ENCODE results near the gene NCEH1.
"Not testable (repeated sequence)": the region's sequence is repeated elsewhere in the genome, so short reads cannot be mapped to it uniquely, and the experiment has no call there.

NCEH1 gene

GRCh38 chr3:172705170-172705569 lies 5.7 kb downstream of the NCEH1 start:
- DNase-seq: no peak

DNA sequence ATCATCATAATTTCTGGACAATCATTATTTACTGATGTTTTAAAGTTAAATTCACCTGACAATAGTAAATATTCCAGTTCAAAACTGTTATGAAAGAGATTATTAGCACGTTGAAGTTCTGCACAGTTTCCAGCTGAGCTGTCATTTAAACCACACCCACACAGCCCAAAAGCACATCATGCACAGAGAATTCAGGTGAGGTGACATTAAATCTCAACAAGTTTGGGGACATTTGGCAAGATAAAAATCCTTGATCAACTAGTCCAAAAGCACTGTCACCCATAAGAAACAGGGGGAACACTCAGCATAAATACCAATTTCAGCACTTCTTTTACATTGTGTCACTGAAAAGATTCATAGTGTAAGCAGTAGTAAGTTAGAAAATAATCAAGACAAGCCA lies 6.9 kb downstream of the NCEH1 start:
- no peak for DNase-seq

- not testable (repeated sequence) for DNase-seq
These were observed 8.1 kb downstream of the NCEH1 start for GRCh38 chr3:172702731-172703130.

- no peak for DNase-seq
These were observed 8.6 kb downstream of the NCEH1 start for GRCh38 chr3:172702256-172702655.

DNA sequence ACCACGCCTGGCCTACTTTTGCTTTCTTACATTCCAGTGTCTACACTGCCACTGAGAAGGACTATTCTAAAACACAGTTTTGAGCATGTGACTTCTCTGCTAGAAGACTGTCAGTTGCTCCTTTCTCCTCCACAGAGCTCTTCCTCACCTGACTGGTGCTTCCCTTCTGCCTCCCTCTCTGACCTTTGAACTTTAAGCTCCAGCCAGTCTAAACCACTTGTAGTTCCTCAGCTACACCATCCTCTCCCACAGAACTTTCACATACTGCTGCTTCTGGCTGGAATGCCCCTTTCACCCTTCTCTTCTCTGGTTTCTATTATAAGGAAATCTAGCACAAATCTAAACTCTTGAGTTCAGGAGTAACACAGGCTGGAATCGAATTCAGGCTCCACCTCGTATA lies 9.1 kb downstream of the NCEH1 start:
- no peak for DNase-seq

DNA sequence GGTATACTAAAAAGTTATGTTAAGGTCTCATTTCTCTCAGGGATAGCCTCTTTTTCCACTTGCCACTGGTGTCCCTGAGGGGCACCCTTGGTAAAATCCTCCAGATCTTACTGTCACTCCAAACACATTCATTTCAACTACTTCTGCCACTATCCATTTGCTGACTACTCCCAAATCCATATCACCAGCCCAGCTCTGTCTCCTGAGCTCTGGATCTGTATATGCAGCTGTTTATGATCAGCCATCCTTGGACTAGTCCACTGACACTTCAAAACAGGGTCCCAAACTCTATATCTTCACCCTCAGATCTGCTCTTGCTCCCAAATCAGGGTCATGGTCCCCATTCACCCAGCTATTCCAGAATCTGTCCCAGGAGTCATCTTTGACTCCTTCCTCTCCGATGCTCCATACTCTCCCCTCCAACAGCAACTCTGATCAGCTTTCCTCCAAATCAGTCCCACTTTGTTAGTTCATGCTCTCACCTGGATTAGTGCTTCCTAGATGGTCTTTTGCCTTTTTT lies 9.9 kb downstream of the NCEH1 start:
- no peak for DNase-seq

DNA sequence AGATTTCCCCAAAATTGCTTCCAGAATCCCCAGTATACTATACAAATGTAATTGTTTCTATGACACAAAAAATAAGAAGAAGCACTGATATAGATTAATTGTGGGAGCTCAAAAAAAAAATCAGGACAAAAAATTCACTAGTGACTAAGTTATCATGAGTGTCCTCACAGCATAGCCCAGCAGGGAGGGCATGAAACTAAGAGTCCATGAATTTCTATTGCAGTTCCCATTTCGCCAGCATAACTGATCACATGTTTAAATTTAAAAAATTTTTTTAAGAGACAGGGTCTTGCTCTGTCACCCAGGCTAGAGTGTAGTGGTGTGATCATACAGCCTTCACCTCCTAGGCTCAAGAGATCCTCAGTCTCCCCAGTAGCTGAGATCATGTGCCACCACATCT lies 10.6 kb downstream of the NCEH1 start:
- DNase-seq: no peak

- DNase-seq: no peak
These were observed 11.8 kb downstream of the NCEH1 start for GRCh38 chr3:172699031-172699430.

- DNase-seq: no peak
These were observed 12.2 kb downstream of the NCEH1 start for GRCh38 chr3:172698631-172699030.

DNA sequence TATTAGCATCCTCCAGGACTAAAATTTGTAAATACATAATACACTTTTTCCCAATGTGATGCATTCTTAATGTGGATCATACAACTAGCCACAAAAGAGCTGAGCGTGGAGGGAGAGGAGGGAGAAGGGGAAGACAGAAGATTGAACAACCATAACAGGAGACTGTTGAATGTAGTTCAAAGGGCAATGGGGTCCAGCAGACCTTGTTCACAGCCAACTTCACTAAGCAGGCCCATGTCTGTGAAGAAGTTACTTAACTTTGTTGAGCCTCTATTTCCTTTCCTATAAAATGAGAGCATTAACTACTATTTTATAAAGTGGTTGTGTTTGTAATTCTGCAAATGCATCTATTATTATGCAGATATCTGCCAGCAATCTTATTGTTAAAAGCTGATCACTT lies 13.3 kb downstream of the NCEH1 start:
- DNase-seq: no peak

GRCh38 chr3:172696357-172696756 lies 14.5 kb downstream of the NCEH1 start:
- no peak for DNase-seq

GRCh38 chr3:172694573-172695246 lies 16.2 kb downstream of the NCEH1 start:
- DNase-seq: no peak

- DNase-seq: no peak
These were observed 18.0 kb downstream of the NCEH1 start for GRCh38 chr3:172692751-172693338.

- no peak for DNase-seq
These were observed 19.9 kb downstream of the NCEH1 start for GRCh38 chr3:172690936-172691335.

DNA sequence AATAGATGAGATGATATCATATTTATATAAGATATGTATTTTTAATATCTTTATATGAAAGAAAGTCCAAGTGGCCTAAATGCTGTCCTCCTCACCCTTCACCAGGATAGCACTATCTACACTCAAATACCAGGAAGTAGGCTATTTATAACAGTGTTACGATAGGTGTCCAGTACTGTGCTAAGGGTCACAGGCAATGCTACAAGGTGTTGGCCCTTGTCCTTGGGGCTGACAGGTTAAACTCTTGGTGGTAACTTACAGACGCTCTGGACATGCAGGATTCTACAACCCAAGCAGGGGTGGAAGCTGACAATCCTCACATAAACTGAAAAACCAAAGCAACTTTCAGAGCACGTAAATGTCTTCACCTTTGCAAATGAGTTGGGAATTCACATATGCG lies 22.3 kb downstream of the NCEH1 start:
- DNase-seq: no peak

- no peak for DNase-seq
These were observed 23.4 kb downstream of the NCEH1 start for GRCh38 chr3:172687501-172687900.

GRCh38 chr3:172685331-172686214 lies 25.3 kb downstream of the NCEH1 start:
- DNase-seq: no peak

DNA sequence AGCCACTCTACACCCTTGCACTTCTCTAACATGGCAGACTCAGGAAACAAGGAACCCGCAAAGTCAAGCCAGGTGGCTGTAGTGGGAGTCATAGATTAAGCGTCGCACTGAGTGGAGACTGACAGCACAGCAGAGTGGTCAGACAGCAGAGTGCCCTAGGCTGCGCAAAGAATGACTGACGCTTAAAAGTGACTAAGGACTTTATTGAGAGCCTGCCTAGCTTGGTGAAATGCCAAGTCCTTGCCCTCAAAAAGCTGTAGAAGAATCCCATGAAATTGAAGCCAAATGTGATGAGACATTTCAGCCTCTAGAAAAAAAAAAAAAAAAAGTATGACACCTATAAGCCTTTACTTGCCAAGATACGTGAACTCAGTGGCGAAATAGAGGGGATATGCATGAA lies 30.2 kb downstream of the NCEH1 start:
- no peak for DNase-seq

DNA sequence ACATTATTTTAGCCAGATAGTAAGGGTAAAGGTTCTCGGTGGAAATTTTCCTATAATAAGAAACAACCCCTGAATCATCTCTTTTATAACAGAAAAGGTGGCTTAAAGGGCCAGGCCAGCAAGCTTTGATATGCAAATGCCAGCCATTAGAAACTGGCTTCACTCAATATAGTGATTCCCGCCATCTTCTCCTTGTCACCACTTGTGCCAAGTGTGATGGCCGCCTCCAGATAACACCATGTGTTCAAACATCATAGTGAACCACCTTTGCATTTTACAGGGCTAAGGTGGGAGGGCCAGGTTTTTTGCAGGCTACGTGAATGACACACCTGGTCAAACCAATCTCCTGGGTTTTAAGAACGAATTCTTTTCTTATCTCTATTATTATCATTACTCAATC lies 31.3 kb downstream of the NCEH1 start:
- DNase-seq: no peak

DNA sequence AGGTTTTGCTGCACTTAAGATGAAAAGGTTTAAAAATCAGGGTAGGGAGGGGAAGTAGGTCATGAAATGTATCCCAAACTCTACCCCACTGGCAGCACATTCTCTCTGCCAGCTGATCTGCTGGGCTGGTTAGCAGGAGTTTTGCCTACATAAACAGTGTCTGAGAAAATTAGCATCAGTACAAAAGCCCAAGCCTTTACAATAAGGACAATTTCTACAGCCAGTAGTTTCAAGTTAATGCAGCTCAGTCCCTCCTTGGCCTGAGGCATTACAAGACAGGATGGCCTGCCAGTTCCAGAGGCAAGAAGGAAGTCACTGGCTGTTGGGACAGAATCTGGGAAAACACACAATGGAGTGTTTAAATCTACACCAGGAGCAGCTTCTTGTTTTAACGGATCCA lies 32.8 kb downstream of the NCEH1 start:
- no peak for DNase-seq

DNA sequence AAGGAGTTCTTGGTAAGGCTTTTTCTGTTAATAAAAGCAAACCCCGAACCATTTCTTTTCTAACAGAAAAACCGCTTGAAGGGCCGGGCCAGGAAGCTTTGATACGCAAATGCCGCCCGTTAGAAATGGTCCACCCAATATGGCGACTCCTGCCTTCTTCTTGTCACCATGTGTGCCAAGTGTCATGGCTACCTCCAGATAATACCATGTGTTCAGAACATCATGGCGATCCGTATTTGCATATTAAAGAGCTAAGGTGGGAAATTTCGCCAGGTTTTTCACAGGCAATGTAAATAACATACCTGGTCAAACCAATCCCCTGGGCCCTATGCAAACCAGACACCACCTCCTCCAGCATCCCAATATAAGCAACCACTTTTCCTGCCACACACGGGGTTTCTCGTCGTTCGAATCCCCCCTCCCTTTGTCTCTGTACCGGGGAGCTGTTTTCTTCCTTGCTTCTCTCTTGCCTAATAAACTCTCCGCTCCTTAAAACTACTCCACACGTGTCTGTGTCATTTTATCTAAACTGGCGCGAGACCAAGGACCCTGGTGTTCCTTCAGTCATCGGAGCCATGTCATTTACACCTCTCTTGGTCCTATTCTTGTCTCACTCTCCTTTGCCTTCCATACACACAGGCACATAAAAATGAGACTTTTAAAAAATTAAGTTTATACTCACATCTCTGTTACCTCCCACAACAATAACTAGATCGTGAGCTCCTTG lies 34.5 kb downstream of the NCEH1 start:
- DNase-seq: no peak

GRCh38 chr3:172675441-172676193 lies 35.2 kb downstream of the NCEH1 start:
- peak; percentile 64 for DNase-seq
